VCaP (cell line): ENCODE results near the gene MAJIN.
"Not testable (repeated sequence)": the region's sequence is repeated elsewhere in the genome, so short reads cannot be mapped to it uniquely, and the experiment has no call there.

Experiments used
- H3K27ac ChIP-seq: fragments of 450-650 bp; 2 replicates; pipeline ENCODE4 v1.5.1; 2017
- TF ChIP-seq, protein P1 (sequence below): fragments of 450-650 bp; conservative IDR thresholded peaks from 2 replicates; pipeline ENCODE4 v1.5.1; 2017; ENCODE audit warnings: mild to moderate bottlenecking, moderate library complexity

MAJIN gene

DNA sequence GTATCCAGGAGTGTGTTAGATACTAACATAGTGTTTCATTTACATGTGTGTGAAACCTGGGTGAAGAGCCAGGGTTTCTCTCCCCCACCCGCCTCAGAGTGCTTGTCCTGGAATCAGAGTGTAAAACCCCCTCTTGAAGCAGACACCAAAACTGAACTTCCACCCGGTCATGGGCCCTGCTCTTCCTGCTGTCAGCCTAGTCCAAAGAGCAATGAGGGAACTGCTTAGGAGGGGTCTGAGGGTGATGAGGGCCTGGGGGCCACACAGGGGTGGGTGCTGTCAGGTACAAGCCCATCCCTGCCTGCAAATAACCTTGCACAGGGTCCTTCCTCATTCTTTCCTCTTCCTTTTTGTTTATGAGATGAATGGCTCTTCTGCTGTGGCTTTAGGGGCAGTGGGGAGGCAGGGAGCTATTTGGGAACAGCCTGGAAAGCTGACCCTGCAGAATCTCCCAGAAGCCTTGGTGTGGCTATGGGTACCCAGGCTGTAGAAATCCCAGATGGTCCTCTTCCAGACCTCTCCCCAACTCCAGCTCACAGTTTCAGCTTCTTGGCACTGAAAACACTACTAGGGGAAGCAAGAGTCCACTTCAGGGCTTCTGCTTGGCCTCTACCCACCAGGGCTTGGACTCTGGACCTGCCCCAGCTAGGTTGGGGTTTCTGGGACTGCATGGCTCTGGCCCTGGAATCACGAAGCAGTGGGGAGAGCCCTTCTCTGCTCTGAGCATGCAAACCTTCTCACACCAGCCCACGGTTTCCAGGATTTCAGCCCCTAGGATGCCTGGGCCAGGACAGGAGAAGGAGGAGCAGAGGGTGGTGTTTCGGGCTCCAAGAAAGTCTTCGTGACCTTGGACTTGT, 16.3 kb upstream of the MAJIN start:
- no peak overlapping the region for H3K27ac ChIP-seq
- TF ChIP-seq, protein P1, sequence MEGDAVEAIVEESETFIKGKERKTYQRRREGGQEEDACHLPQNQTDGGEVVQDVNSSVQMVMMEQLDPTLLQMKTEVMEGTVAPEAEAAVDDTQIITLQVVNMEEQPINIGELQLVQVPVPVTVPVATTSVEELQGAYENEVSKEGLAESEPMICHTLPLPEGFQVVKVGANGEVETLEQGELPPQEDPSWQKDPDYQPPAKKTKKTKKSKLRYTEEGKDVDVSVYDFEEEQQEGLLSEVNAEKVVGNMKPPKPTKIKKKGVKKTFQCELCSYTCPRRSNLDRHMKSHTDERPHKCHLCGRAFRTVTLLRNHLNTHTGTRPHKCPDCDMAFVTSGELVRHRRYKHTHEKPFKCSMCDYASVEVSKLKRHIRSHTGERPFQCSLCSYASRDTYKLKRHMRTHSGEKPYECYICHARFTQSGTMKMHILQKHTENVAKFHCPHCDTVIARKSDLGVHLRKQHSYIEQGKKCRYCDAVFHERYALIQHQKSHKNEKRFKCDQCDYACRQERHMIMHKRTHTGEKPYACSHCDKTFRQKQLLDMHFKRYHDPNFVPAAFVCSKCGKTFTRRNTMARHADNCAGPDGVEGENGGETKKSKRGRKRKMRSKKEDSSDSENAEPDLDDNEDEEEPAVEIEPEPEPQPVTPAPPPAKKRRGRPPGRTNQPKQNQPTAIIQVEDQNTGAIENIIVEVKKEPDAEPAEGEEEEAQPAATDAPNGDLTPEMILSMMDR: no peak

DNA sequence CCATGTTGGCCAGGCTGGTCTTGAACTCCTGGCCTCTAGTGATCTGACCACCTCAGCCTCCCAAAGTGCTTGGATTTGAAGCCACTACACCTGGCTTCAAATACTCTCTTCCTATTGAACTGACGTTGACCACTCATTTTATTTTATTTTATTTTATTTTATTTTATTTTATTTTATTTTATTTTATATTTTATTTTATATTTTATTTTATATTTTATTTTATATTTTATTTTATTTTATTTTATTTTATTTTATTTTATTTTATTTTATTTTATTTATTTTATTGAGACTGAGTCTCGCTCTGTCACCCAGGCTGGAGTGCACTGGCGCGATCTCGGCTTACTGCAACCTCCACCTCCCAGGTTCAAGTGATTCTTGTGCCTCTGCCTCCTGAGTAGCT, 11.4 kb upstream of the MAJIN start:
- H3K27ac ChIP-seq: not testable (repeated sequence)

DNA sequence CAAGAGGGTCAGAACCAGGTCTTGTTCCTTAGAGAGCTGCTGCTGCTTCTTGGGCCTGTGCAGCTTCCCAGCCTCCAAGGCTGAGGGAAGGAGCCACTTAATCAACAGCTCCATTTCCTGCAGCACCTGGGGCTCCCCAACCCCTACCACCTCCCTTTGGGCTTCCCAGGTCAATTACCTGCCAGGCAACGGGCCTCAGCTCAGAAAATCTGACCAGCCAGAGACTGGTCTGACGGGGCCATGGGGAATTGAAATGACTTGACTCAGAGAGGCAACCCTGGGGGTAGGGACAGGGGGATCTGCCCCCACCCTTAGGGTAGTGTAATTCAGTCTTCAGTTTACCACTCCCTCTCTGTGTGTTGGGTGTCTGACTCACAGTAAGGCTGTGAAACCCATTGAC, 4.7 kb upstream of the MAJIN start:
- no peak overlapping the region for H3K27ac ChIP-seq
- TF ChIP-seq, protein P1: no peak

DNA sequence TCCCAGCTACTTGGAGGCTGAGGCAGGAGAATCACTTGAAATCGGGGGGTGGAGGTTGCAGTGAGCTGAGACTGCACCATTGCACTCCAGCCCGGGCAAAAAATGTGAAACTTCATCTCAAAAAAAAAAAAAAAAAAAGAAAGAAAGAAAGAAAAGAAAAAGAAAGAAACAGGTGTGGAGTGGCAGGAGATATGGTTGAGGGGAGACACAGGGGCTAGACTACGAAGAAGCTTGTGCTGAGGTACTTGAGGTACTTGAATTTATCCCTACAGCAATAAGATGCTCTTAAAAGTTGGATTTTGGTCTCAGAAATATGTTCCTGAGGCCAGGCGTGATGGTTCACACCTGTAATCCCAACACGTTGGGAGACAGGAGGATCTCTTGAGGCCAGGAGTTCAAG, 2.2 kb upstream of the MAJIN start:
- no peak overlapping the region for H3K27ac ChIP-seq
- TF ChIP-seq, protein P1: no peak

DNA sequence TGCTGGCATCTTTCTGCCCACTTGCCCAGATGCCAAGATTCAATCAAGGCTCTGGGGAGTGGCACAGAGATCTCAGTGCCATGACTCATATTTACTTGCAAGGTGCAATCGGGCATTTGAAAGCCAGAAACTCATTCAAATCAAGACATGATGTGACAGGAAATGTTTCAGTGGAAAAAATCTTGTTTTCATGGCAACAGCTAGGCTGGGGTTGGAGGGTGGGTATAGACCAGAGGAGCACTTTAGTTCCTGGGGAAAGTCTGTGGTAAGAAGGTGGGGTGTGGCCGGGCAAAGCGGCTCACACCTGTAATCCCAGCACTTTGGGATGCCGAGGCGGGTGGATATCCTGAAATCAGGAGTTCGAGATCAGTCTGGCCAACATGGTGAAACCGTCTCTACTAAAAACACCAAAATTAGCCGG, 1.2 kb downstream of the MAJIN start:
- no peak overlapping the region for H3K27ac ChIP-seq

DNA sequence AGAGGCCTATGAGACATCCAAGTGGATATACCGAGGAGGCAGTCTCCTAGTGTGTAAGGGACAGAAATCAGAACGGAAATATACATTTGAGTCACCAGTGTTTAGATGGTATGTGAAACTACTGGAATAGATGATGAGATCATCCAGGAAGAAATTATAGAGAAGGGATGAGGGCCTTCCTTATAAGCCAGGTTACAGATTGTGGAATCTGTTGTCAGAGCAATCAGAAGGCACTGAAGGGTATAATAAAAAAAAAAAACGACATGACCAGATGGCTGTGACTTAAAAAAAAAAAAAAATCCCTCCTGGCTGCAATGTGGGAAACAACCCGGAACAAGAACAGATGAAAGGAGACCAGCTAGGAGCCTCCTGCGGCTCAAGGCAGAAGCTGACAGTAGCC, 2.7 kb downstream of the MAJIN start:
- no peak overlapping the region for H3K27ac ChIP-seq
- TF ChIP-seq, protein P1: no peak

More for the DNA sequence above, 1.2 kb downstream of the MAJIN start:
- TF ChIP-seq, protein P1: no peak

DNA sequence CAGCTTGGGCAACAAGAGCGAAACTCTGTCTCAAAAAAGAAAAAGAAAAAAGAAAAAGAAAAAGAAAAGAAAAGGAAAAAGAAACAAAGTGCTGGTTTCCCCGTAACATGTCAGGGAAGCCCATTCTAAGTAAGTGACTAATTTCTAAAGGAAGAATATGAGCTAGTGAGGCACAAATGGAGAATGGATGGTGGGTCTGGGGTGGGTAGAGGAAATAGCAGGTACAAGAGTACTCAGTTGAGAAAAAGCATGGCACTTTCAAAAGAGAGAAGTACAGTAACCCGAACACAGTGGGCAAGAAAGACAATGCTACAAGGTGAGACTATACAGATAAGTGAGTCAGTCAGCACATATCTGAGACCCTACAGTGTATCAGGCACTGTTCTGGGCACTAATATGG, 4.5 kb downstream of the MAJIN start:
- TF ChIP-seq, protein P1: no peak
- H3K27ac ChIP-seq: no peak overlapping the region

DNA sequence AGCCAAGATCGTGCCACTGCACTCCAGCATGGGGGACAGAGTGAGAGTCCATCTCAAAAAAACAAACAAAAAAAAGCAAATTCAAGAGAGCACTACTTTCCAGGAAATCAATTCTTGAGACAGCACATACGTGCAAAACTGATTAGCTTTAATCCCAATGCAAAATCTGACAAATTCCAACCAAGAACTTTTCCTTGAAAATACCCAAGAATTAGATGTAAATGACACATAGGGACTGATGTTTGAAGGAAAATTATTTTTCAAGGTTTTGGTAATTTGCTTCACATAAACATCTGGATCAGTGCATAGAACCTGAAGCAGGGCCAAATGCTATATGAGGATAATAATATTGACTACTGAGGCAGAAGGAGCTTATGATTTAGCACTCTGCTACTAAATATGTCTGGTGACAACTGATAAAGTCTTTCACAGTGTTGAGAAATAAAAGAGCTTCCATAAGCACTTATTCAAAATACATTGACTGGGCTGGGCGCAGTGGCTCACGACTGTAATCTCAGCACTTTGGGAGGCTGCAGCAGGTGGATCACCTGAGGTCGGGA, 8.8 kb downstream of the MAJIN start:
- TF ChIP-seq, protein P1: no peak

More for the DNA sequence above, 8.8 kb downstream of the MAJIN start:
- no peak overlapping the region for H3K27ac ChIP-seq
